GM18873 (cell line): ENCODE data around the gene TBC1D22A.

Experiments used
- ATAC-seq: cut with Tn5 transposase; IDR thresholded peaks from one replicate; pipeline ENCODE4 v1.9.1; 2021; ENCODE audit warnings: mild to moderate bottlenecking, moderate library complexity, moderate number of reproducible peaks; ENCODE audit not compliant: unreplicated experiment, low FRiP score

Gene TBC1D22A

DNA sequence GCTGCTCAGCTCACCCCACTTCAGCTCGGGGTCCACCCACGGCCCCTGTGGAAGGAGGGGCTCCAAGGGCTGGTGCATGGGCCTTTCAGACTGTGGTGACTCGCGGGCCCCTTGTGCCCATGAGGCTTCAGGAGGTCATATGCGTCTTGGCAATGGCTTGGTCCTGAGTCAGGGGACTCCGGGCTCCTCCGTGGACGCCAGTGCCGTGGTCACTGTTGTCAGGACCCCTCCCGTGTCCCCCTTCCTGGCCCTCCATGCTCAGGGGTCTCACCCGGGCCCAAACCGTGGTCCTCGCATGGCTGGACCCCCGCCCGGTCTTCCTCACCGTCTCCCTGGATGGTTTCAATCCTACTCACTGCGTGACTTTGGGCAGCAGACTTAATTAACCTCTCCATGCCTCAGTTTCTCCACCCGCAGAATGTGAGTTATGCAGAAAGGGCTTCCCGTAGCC is 436.4 kb downstream of the TBC1D22A start:
- ATAC-seq = no peak

DNA sequence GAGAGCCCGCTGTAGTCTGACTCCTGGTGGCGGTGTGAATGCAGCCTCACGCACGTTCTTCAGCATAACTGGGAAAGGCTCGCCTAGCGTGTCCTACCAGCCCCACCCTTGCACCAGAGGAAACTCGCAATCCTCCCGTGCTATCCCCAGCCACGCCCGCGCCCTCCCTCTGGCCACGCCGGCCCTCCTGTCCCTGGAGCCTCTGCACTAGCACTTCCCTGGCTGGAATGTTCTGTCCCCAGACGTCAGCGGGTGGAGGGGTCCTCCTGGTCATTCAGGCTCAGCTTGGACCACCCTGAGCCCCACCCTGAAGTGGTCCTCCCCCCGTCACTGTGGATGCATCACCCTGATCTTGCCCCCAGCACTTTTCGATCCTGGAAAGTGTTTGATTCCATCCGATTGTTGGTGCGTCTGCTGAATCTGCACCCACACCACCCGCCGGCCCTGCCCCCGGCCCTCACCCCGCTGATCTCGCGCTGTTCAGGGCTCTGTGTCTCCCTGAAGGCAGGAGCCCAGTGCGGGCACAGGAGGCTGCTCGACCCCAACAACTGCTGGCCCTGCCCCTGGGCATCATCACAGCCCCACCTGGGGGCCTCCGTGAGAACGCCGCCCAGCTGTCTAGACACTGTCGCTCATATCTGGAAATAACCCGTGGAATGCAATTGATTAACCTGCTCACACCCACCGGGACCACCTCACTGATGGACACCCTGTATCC is 437.0 kb downstream of the TBC1D22A start:
- ATAC-seq = no peak

DNA sequence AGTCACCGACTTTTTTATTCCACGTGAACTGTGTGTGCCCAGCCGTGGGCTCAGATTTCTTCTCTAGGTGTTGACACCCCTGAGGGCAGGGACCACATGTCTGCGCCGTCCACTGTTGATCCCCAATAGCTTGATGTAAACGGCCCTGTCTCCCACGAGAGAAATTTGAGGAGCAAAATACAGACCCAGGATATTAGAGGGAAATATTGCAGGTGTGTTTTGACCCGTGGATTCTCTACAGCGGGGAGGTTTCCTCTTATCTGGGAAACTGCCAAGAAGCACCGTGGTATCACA is 437.5 kb downstream of the TBC1D22A start:
- ATAC-seq = no peak

DNA sequence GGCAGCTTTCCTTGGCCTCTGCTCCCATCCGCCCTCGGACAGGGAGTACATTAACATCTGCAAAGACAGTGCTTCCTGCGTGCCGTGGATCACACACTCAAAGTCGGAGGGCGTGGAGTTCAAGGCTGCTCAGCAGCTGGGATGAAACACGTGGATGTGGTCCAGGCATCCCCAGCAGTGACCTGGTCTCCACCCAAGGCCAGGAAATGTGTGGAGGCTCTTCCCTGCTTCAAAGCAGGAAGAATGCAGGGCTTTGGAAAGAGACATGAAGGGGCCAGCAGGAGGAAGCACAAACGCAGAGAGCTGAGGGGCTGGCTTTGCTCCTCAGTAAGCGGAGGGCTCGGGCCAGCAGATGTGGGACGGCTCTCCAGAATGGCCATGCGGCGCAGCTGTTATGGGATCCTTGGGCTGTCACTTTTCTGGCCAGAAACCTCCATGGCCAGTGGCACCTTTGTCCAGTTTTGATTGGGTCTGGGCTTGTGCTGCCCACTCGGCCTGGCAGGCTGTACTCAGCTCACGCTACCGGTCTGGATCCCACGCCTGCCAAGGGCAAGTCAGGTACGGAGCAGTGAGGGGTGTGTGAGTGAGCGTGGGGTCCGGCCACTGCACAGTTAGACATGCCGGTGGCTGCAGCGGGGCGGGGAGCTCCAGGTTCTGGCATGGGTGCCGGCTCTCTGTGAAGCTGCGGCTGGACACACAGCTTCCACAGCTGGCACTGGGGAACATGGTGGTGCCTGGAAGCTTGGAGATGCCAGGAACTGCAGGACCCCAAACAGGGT is 438.0 kb downstream of the TBC1D22A start:
- ATAC-seq = no peak

- no peak for ATAC-seq
These were observed 438.9 kb downstream of the TBC1D22A start for GRCh38 chr22:47201186-47201995.

- no peak for ATAC-seq
These were observed 439.8 kb downstream of the TBC1D22A start for GRCh38 chr22:47201996-47202818.

DNA sequence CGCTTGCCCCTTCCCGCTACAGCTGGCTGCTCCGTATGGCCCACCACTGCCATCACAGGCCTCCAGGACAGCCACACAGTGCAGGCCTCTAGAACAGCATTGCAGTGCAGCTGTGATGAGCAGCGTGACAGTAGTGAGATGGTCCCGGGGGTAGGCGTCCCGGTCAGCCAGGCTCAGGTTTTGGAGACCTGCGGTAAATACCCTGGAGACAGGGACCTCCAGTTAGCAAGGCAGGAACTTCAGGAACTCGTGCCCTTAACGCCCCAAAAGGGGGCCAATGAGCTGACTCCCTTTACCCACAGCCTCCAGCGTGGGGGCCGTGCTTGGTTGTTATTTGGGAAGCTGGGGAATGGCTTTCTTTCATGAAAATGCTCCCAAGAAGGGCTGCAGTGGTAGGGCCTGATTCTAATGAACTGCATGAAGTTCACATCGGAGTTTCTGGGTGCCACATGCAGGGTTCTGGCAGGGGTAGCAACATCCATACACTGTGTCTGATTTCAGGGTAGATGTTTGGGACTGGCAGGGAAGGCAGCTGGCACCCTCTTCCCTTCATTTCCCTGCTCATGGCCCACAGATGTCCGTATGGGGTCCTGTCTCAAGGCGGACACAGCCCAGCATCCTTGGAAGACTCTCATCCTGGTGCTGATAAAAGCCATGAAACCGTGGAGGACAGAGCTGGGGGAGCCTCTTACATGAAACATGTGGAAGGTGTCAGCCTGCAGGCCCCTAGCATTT is 440.5 kb downstream of the TBC1D22A start:
- ATAC-seq = no peak

DNA sequence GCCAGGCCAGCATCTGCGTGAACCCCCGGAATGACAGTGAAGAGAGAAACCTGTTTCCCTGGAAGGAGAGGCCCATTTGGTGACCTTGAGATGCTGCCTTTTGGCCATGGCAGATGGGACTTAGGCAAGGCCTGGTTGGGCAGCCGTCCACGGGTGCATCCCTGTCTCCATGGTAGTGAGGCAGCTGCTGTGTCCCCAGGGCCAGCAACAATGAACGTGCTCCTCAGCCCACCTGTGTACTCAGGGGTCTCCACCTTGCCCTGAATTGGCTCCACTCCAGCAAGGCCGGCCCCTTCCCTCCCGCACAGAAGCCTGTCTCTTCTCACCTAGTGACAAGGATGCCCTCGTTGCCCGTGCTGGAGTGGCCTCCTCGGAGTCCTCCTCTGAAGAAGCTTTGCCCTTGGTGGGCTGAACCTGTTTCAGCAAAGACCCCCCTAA is 441.1 kb downstream of the TBC1D22A start:
- no peak for ATAC-seq

- ATAC-seq = no peak
These were observed 441.8 kb downstream of the TBC1D22A start for GRCh38 chr22:47204002-47204979.

DNA sequence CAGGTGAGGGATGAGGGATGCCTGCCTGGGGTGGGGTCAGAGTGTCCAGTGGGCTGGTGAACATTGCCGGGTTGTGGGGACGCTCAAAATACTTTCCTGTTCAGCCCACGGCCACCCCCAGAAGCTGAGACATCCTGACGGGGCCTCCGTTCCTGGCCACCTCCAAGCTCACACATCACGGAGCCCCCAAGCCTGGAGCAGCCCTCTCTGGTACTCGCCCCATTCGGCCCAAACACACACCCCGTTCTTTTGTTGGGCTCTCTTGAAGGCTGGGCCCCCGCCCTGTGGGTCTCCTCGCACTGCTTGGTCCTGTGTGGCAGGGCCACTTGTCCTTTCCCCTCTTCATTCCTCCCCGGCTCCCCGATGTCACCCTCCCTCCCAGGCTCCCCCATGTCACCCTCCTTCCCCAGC is 442.6 kb downstream of the TBC1D22A start:
- no peak for ATAC-seq

GRCh38 chr22:47205554-47205953 is 443.1 kb downstream of the TBC1D22A start:
- no peak for ATAC-seq

DNA sequence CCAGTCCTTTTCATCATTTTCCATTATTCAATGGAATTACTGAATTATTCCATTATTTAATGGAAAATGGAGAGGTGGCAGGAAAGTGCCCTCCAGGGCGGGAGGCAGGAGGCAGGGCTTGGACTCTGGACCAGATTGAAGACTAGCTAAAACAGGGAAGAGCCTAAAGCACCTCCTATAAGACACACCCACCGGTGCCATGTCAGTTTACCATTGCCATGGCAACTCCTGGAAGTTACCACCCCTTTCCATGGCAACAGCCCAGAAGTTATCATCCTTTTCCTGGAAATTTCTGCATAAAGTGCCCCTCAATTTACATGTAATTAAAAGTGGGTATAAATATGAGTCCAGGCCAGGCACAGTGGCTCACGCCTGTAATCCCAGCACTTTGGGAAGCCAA is 443.7 kb downstream of the TBC1D22A start:
- ATAC-seq = no peak

DNA sequence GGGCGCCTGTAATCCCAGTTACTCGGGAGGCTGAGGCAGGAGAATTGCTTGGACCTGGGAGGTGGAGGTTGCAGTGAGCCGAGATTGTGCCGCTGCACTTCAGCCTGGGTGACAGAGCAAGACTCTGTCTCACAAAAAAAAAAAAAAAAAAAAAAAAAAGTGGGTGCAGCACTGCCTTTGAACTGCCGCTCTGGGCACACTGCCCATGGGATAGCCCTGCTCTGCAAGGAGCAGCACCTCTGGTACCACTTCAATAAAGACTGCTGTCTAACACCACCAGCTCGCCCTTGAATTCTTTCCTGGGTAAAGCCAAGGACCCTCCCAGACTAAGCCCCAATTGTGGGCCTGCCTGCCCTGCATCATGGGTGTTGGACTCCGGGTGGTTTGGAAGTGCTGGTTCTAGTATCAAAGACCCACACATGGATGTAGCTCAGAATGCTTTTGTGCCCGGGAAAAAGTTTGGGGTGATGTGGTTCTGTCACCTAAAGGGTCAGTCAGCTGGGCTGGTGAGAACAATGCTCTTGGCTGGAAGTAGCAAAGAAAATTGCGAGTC is 444.3 kb downstream of the TBC1D22A start:
- ATAC-seq = no peak

DNA sequence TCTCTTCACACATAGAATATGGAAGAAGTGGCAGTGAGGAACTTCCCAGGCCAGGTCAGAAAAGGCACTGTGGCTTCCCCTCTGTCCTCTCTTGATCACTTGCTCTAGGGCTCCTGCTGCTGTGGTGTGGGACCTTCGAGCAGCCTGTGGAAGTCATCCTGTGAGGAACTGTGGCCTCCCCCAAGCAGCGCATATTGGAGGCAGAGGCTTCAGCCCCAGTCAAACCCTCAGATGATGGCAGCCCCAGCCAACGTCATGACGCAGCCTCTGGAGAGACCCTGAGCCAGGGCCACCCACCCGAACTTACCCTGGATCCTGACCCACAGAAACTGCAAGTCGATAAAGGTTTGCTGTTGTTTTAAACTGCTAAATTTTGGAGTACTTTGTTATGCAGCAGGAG is 444.9 kb downstream of the TBC1D22A start:
- no peak for ATAC-seq

GRCh38 chr22:47207846-47208554 is 445.6 kb downstream of the TBC1D22A start:
- no peak for ATAC-seq

GRCh38 chr22:47208630-47209029 is 446.2 kb downstream of the TBC1D22A start:
- ATAC-seq = no peak

GRCh38 chr22:47209040-47209514 is 446.6 kb downstream of the TBC1D22A start:
- ATAC-seq = no peak
